HL-60 (cell line): ENCODE results near the gene POM121L2.

Experiments
- CTCF ChIP-seq: IDR thresholded peaks from one replicate; pipeline ENCODE4 v1.5.1; 2011; ENCODE audit warnings: low read length, control low read depth, inconsistent platforms; ENCODE audit not compliant: insufficient read depth
- POLR2AphosphoS5 ChIP-seq: IDR thresholded peaks from 2 replicates; pipeline ENCODE4 v1.6.1; 2012; ENCODE audit warnings: low read depth
- REST ChIP-seq: IDR thresholded peaks from 2 replicates; pipeline ENCODE4 v1.6.1; 2012; ENCODE audit warnings: low read depth; ENCODE audit not compliant: insufficient replicate concordance

GRCh38 chr6:27359231-27359630 lies 47.2 kb upstream of the POM121L2 start:
- TF ChIP-seq CTCF (no peak), REST (no peak), POLR2AphosphoS5 (no peak)
